ENCODE data around the gene PDXK.

The PDXK gene

DNA sequence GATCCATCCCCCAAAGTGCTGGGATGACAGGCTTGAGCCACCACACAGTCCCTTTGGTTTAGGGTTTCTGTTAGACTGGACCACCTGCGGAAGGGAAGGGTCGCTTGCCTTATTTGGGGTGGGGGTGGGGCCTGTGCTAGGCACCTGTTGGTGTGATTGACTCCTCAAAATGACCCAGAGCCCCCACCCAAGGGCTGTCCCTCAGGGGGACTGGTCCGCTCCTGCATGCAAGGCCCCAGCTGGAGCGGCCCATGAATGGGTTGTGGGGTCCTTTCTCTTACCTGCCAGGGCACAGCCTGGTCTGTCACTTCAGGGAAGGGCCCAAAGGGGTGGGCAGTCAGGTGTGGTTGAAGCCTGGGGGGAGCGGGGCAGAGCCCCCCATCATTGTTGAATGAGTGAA, 59.0 kb downstream of the PDXK start:
- TF ChIP-seq YY1 (IDR thresholded peaks at IDR 0.05; ENCODE audit: low read depth) (no peak), EGR1 (IDR thresholded peaks at IDR 0.05) (no peak), TAF1 (IDR thresholded peaks at IDR 0.05; ENCODE audit: low read depth) (no peak), CEBPB (IDR thresholded peaks at IDR 0.05) (no peak), EP300 (IDR thresholded peaks at IDR 0.05; ENCODE audit: borderline replicate concordance) (no peak), RAD21 (IDR thresholded peaks at IDR 0.05; ENCODE audit: low read depth) (no peak), FOXM1 (IDR thresholded peaks at IDR 0.05; ENCODE audit: borderline replicate concordance, low read depth) (no peak), TCF12 (IDR thresholded peaks at IDR 0.05; ENCODE audit: low read depth) (no peak), ZBTB7A (IDR thresholded peaks at IDR 0.05; ENCODE audit: low read depth) (no peak), NFIC (IDR thresholded peaks at IDR 0.05) (no peak)
- TF ChIP-seq, protein P1, sequence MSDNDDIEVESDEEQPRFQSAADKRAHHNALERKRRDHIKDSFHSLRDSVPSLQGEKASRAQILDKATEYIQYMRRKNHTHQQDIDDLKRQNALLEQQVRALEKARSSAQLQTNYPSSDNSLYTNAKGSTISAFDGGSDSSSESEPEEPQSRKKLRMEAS (IDR thresholded peaks at IDR 0.05) = no peak

GRCh38 chr21:43778469-43779335, 59.8 kb downstream of the PDXK start:
- TF ChIP-seq EP300 (IDR thresholded peaks at IDR 0.05; ENCODE audit: borderline replicate concordance) = no peak

DNA sequence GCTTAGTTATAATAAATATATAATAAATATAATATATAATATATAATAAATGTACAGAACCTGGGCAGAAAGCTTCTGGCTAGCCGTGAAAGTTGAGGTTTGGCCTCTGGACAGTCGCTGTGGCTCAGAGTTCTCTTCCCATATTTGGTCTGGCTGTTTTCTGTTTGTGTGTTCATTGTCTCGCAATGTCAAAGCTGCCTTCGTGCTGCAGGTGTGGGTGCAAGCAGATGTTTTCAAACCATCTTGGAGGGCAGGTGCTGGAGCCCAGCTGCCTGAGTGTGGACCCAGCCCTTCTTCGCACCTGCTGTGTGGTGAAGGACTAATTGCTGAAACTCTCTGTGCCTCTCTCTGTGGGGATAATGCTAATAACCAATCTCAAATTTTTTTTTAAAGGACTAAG, 60.7 kb downstream of the PDXK start:
- TF ChIP-seq EP300 (IDR thresholded peaks at IDR 0.05; ENCODE audit: borderline replicate concordance) (no peak), RAD21 (IDR thresholded peaks at IDR 0.05; ENCODE audit: low read depth) (no peak), NFIC (IDR thresholded peaks at IDR 0.05) (no peak), TEAD4 (IDR thresholded peaks at IDR 0.05) (no peak), EGR1 (IDR thresholded peaks at IDR 0.05) (no peak), TCF12 (IDR thresholded peaks at IDR 0.05; ENCODE audit: low read depth) (no peak)
- TF ChIP-seq, protein P1 (IDR thresholded peaks at IDR 0.05) = no peak

DNA sequence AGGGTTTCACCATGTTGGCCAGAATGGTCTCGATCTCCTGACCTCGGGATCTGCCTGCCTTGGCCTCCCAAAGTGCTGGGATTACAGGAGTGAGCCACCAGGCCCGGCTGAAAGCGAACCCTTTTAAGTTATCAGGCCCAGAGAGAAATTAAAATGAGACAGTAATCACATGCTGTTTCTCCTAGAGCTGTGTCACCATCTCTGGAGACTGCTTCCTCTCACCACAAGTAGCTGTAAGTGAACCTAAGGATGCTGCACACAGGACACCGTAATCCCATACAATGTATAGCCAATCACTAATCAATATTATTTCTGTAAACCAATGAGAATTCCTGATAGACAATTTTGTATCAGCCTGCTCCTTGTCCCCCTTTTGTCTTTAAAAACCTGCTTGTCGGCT, 62.9 kb downstream of the PDXK start:
- no peak for TF ChIP-seq FOXM1 (IDR thresholded peaks at IDR 0.05; ENCODE audit: borderline replicate concordance, low read depth)
- TF ChIP-seq TCF12 (IDR thresholded peaks at IDR 0.05; ENCODE audit: low read depth) = no peak
- no peak for TF ChIP-seq RAD21 (IDR thresholded peaks at IDR 0.05; ENCODE audit: low read depth)
- TF ChIP-seq USF1 (IDR thresholded peaks at IDR 0.05) = no peak
- TF ChIP-seq CEBPB (IDR thresholded peaks at IDR 0.05) = no peak
- TF ChIP-seq NFIC (IDR thresholded peaks at IDR 0.05) = no peak
- TF ChIP-seq ZBTB7A (IDR thresholded peaks at IDR 0.05; ENCODE audit: low read depth) = no peak
- TF ChIP-seq YY1 (IDR thresholded peaks at IDR 0.05; ENCODE audit: low read depth) = no peak
- TF ChIP-seq TAF1 (IDR thresholded peaks at IDR 0.05; ENCODE audit: low read depth) = no peak
- no peak for TF ChIP-seq TEAD4 (IDR thresholded peaks at IDR 0.05)
- no peak for TF ChIP-seq EP300 (IDR thresholded peaks at IDR 0.05; ENCODE audit: borderline replicate concordance)
- no peak for TF ChIP-seq CREB1 (IDR thresholded peaks at IDR 0.05; ENCODE audit: low read depth)
- TF ChIP-seq, protein P1 (IDR thresholded peaks at IDR 0.05) = no peak
- no peak for TF ChIP-seq EGR1 (IDR thresholded peaks at IDR 0.05)
- TF ChIP-seq, protein P2, sequence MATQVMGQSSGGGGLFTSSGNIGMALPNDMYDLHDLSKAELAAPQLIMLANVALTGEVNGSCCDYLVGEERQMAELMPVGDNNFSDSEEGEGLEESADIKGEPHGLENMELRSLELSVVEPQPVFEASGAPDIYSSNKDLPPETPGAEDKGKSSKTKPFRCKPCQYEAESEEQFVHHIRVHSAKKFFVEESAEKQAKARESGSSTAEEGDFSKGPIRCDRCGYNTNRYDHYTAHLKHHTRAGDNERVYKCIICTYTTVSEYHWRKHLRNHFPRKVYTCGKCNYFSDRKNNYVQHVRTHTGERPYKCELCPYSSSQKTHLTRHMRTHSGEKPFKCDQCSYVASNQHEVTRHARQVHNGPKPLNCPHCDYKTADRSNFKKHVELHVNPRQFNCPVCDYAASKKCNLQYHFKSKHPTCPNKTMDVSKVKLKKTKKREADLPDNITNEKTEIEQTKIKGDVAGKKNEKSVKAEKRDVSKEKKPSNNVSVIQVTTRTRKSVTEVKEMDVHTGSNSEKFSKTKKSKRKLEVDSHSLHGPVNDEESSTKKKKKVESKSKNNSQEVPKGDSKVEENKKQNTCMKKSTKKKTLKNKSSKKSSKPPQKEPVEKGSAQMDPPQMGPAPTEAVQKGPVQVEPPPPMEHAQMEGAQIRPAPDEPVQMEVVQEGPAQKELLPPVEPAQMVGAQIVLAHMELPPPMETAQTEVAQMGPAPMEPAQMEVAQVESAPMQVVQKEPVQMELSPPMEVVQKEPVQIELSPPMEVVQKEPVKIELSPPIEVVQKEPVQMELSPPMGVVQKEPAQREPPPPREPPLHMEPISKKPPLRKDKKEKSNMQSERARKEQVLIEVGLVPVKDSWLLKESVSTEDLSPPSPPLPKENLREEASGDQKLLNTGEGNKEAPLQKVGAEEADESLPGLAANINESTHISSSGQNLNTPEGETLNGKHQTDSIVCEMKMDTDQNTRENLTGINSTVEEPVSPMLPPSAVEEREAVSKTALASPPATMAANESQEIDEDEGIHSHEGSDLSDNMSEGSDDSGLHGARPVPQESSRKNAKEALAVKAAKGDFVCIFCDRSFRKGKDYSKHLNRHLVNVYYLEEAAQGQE (IDR thresholded peaks at IDR 0.05; ENCODE audit: low read depth) = no peak

GRCh38 chr21:43782431-43783097, 63.6 kb downstream of the PDXK start:
- TF ChIP-seq NFIC (IDR thresholded peaks at IDR 0.05) = no peak
- 0 out of 2 replicates have a peak, but pooled peaks have one; percentile 12 for TF ChIP-seq CEBPB (IDR thresholded peaks at IDR 0.05)
- TF ChIP-seq TCF12 (IDR thresholded peaks at IDR 0.05; ENCODE audit: low read depth) = no peak

DNA sequence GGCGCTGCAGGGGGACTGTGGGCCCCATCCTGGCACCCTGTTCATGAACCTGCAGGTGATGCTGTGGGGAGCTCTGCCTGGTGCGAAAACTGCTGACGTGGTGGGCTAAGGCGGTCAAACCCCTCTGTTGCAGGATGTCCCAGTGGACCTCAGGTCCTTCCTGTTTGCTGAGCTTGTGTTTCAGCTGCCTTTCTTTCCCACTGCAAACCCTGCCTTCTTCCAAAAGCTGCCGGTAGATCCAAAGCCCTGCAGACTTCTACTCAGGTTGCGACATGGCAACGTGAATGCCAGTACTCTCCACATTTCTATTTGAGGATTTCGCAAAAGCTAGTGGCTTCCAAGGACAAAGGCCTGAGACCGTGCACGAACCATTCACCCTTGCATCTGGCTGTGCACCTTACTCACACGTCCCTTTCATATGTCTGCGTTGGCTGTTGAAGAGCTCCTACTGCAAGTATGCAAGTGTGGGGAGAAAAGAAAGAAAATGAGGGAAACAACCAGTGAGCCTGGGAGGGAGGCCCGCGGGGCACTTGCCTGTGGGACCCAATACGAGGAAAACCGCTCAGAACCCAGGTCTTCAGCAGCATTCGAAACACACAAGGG, 64.3 kb downstream of the PDXK start:
- TF ChIP-seq TEAD4 (IDR thresholded peaks at IDR 0.05) (no peak), TAF1 (IDR thresholded peaks at IDR 0.05; ENCODE audit: low read depth) (no peak), FOXM1 (IDR thresholded peaks at IDR 0.05; ENCODE audit: borderline replicate concordance, low read depth) (no peak), TCF12 (IDR thresholded peaks at IDR 0.05; ENCODE audit: low read depth) (no peak), EP300 (IDR thresholded peaks at IDR 0.05; ENCODE audit: borderline replicate concordance) (no peak), EGR1 (IDR thresholded peaks at IDR 0.05) (no peak), CEBPB (IDR thresholded peaks at IDR 0.05) (no peak), USF1 (IDR thresholded peaks at IDR 0.05) (no peak), YY1 (IDR thresholded peaks at IDR 0.05; ENCODE audit: low read depth) (no peak), NFIC (IDR thresholded peaks at IDR 0.05) (no peak), ZBTB7A (IDR thresholded peaks at IDR 0.05; ENCODE audit: low read depth) (no peak), RAD21 (IDR thresholded peaks at IDR 0.05; ENCODE audit: low read depth) (no peak), CREB1 (IDR thresholded peaks at IDR 0.05; ENCODE audit: low read depth) (no peak)
- TF ChIP-seq, protein P1 (IDR thresholded peaks at IDR 0.05) = no peak
- TF ChIP-seq, protein P2 (IDR thresholded peaks at IDR 0.05; ENCODE audit: low read depth) = no peak

Data from Ishikawa (cell line).